IMR-90 (cell line): ENCODE measurements around the gene MYH9. TPM values are rescaled to one million over a fixed set of nuclear protein-coding genes. Genes with fewer than 3 reads are reported as not detected.
"Not testable (repeated sequence)": the region's sequence is repeated elsewhere in the genome, so short reads cannot be mapped to it uniquely, and the experiment has no call there.

Experiments used
- ATAC-seq: fragments of 200-7000 bp; cut with Tn5 transposase; 2 replicates; pipeline ENCODE4 v1.9.1; 2020; ENCODE audit warnings: low read depth, mild to moderate bottlenecking, moderate library complexity
- BruUV-seq: library from RNA; stranded (reverse); fragments of 400-500 nt; replicated peaks from 2 replicates; lab custom pipeline; 2021; lab: Mats Ljungman, UMichigan
- CTCF ChIA-PET: fragments of 300-600 bp; formaldehyde crosslinking; extraction: SDS; loops from one replicate; lab custom pipeline; 2021; ENCODE audit warnings: antibody characterized with exemption; lab: Yijun Ruan, JAX
- POLR2A ChIA-PET: fragments of 300-600 bp; sonication (Branson Sonifier 250); formaldehyde crosslinking; loops from one replicate; lab custom pipeline; 2022; ENCODE audit warnings: antibody characterized with exemption; ENCODE audit not compliant: unreplicated experiment; lab: Charles Lee
- DNase-seq: peaks from one replicate; pipeline ENCODE4 v3.0.0; 2013
- H2AFZ ChIP-seq: replicated peaks from 2 replicates; pipeline ENCODE3; 2013; ENCODE audit warnings: low read length, mild to moderate bottlenecking; ENCODE audit not compliant: poor library complexity
- H2AK5ac ChIP-seq: 2 replicates; pipeline ENCODE4 v1.6.1; 2013; ENCODE audit warnings: low read depth, low read length, inconsistent platforms
- H2AK9ac ChIP-seq: replicated peaks from 2 replicates; pipeline ENCODE3; 2013; ENCODE audit warnings: mild to moderate bottlenecking, low read depth, low read length, moderate library complexity; ENCODE audit not compliant: poor library complexity
- H2BK120ac ChIP-seq: 2 replicates; pipeline ENCODE4 v1.6.1; 2013; ENCODE audit warnings: low read depth, low read length, inconsistent platforms
- H2BK15ac ChIP-seq: 3 replicates; pipeline ENCODE4 v1.6.1; 2013; ENCODE audit warnings: low read depth, low read length, inconsistent platforms
- H2BK20ac ChIP-seq: 2 replicates; pipeline ENCODE4 v1.6.1; 2013; ENCODE audit warnings: low read depth, mild to moderate bottlenecking, inconsistent platforms, low read length, moderate library complexity
- H2BK5ac ChIP-seq: 2 replicates; pipeline ENCODE4 v1.6.1; 2013; ENCODE audit warnings: mild to moderate bottlenecking, low read depth, low read length, inconsistent platforms; ENCODE audit not compliant: poor library complexity, severe bottlenecking
- H3K14ac ChIP-seq: replicated peaks from 2 replicates; pipeline ENCODE4 v1.6.1; 2013; ENCODE audit warnings: low read depth, low read length, inconsistent platforms
- H3K18ac ChIP-seq: 2 replicates; pipeline ENCODE4 v1.6.1; 2013; ENCODE audit warnings: low read depth, low read length, control low read depth
- H3K23ac ChIP-seq: 2 replicates; pipeline ENCODE4 v1.6.1; 2013; ENCODE audit warnings: low read depth, low read length, inconsistent platforms
- H3K27ac ChIP-seq: 2 replicates; pipeline ENCODE4 v1.5.1; 2013; ENCODE audit warnings: mild to moderate bottlenecking, control low read depth, low read length; ENCODE audit not compliant: insufficient read depth
- H3K27me3 ChIP-seq: 2 replicates; pipeline ENCODE4 v1.6.1; 2013; ENCODE audit warnings: low read length; ENCODE audit not compliant: control insufficient read depth, insufficient read depth
- H3K36me3 ChIP-seq: 2 replicates; pipeline ENCODE4 v1.6.1; 2013; ENCODE audit warnings: low read length, mixed read lengths; ENCODE audit not compliant: control insufficient read depth, insufficient read depth
- H3K4ac ChIP-seq: 2 replicates; pipeline ENCODE4 v1.6.1; 2013; ENCODE audit warnings: low read depth, low read length, inconsistent platforms
- H3K4me1 ChIP-seq: 2 replicates; pipeline ENCODE4 v1.6.1; 2013; ENCODE audit warnings: low read length, mixed read lengths; ENCODE audit not compliant: control insufficient read depth, insufficient read depth
- H3K4me2 ChIP-seq: 2 replicates; pipeline ENCODE4 v1.6.1; 2013; ENCODE audit warnings: low read depth, mild to moderate bottlenecking, control low read depth, low read length, moderate library complexity
- H3K4me3 ChIP-seq: 2 replicates; pipeline ENCODE4 v1.5.1; 2013; ENCODE audit warnings: low read depth, mild to moderate bottlenecking, control low read depth, low read length, moderate library complexity; ENCODE audit not compliant: insufficient read depth
- H3K56ac ChIP-seq: 2 replicates; pipeline ENCODE4 v1.6.1; 2013; ENCODE audit warnings: low read length, inconsistent platforms; ENCODE audit not compliant: insufficient read depth; ENCODE audit errors: extremely low read depth
- H3K79me1 ChIP-seq, 2 experiments: 2 replicates each; pipeline ENCODE4 v1.6.1; 2013; ENCODE audit warnings: low read length in 2 of 2, inconsistent platforms in 1 of 2, low read depth in 1 of 2
- H3K9ac ChIP-seq: 2 replicates; pipeline ENCODE4 v1.6.1; 2013; ENCODE audit warnings: low read depth, low read length, control low read depth
- H3K9me1 ChIP-seq: 2 replicates; pipeline ENCODE4 v1.6.1; 2013; ENCODE audit warnings: low read length, inconsistent platforms; ENCODE audit not compliant: insufficient read depth
- H3K9me3 ChIP-seq: 2 replicates; pipeline ENCODE4 v1.6.1; 2013; ENCODE audit warnings: low read length; ENCODE audit not compliant: control insufficient read depth, insufficient read depth
- H4K20me1 ChIP-seq: 2 replicates; pipeline ENCODE4 v1.6.1; 2013; ENCODE audit warnings: low read length, inconsistent platforms; ENCODE audit not compliant: insufficient read depth
- H4K5ac ChIP-seq: 2 replicates; pipeline ENCODE4 v1.6.1; 2013; ENCODE audit warnings: mild to moderate bottlenecking, low read depth, low read length, control low read depth
- H4K8ac ChIP-seq, 2 experiments: 2 replicates each; pipeline ENCODE4 v1.6.1; 2013; ENCODE audit warnings: low read depth in 2 of 2, low read length in 2 of 2, control low read depth in 1 of 2, inconsistent platforms in 1 of 2
- H4K91ac ChIP-seq: 2 replicates; pipeline ENCODE4 v1.6.1; 2013; ENCODE audit warnings: low read depth, low read length, inconsistent platforms; ENCODE audit not compliant: insufficient read depth
- WGBS, 2 experiments: methylation state at CpG; one replicate each; pipeline versions ENCODE4 v1.1.5 to v1.1.7; 2013; ENCODE audit warnings: missing lambda C conversion rate in 2 of 2; ENCODE audit not compliant: insufficient read length in 1 of 2; ENCODE audit errors: extremely low coverage in 2 of 2; 5-methylcytosine and 5-hydroxymethylcytosine counted together
- dilution Hi-C: fragments of 300-500 bp; cut with HindIII; formaldehyde crosslinking; loops from one replicate; pipeline ENCODE4 v1.14.3; 2018; ENCODE audit warnings: low sequenced_read_pairs; ENCODE audit not compliant: unreplicated experiment
- in situ Hi-C: fragments of 300-500 bp; cut with MboI; formaldehyde crosslinking; loops from 3 replicates; pipeline ENCODE4 v1.14.3; 2019; ENCODE audit warnings: low sequenced_read_pairs, inconsistent platforms, mixed read lengths
- intact Hi-C: fragments of 100-400 bp; cut with micrococcal nuclease; formaldehyde crosslinking; loops from 2 replicates; pipeline ENCODE4 v1.10.0; 2022
- polyA plus RNA-seq, 3 experiments: library from polyadenylated mRNA; depleted of rRNA; stranded (reverse); fragments of >200 nt; gene quantifications; 2 replicates each; pipeline ENCODE4 v1.2.3, GENCODE V29; 2012; ENCODE audit warnings: low replicate concordance in 1 of 3
- total RNA-seq: library from RNA; depleted of rRNA; stranded (reverse); fragments of >200 nt; gene quantifications from 2 replicates; pipeline ENCODE4 v1.2.3, GENCODE V29; 2012

The MYH9 gene
- total and polyA plus RNA-seq, 2 of the 4 experiments (the other 2 are of a cell fraction), result 475 to 554 TPM

DNA sequence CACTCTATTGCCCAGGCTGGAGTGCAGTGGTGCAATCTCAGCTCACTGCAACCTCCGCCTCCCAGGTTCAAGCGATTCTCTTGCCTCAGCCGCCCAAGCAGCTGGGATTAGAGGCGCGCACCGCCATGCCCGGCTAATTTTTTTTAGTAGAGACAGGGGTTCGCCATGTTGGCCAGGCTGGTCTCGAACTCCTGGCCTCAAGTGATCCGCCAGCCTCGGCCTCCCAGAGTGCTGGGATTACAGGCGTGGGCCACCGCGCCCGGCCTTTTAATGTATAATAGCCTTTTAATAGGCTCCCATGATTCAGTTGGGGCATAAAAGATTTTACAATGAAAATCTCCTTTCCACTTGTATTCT, 21.8 kb upstream of the MYH9 start:
- H4K91ac ChIP-seq, H3K4me3 ChIP-seq, H4K5ac ChIP-seq, ATAC-seq, DNase-seq, H2BK120ac ChIP-seq, H2BK15ac ChIP-seq, H3K4me2 ChIP-seq, H3K9ac ChIP-seq, H3K23ac ChIP-seq, H3K4me1 ChIP-seq, H3K18ac ChIP-seq, H2AK5ac ChIP-seq, H3K14ac ChIP-seq, H3K4ac ChIP-seq, H3K27ac ChIP-seq, H3K36me3 ChIP-seq, H3K79me1 ChIP-seq, in situ Hi-C loops, CTCF ChIA-PET, H4K20me1 ChIP-seq, H2BK20ac ChIP-seq, H4K8ac ChIP-seq, H3K27me3 ChIP-seq, H3K9me1 ChIP-seq, H3K9me3 ChIP-seq, H2AK9ac ChIP-seq, H3K56ac ChIP-seq, H2BK5ac ChIP-seq, POLR2A ChIA-PET, BruUV-seq, intact Hi-C loops, dilution Hi-C loops: not testable (repeated sequence)
- peak overlapping the region; percentile 53 for H2AFZ ChIP-seq
- WGBS, 2 experiments, result 71% methylated on average over 6 of the region's 15 CpGs; no CpG with 5 or more reads in 1 of the 2 experiments
